Fibroblast of skin of left biceps (primary cell): ENCODE measurements around the gene SYNJ1.
"Not testable (repeated sequence)": the region's sequence is repeated elsewhere in the genome, so short reads cannot be mapped to it uniquely, and the experiment has no call there.

Experiments
- DNase-seq, 2 experiments: peaks; one replicate each; pipeline ENCODE4 v3.0.0-alpha.2; 2013; ENCODE audit warnings: low read depth in 2 of 2

The SYNJ1 gene

GRCh38 chr21:32612075-32612998, 115.5 kb downstream of the SYNJ1 start, which contains the start of gene CFAP298:
Gene CFAP298, minus strand, starts transcription at chr21:32612377. Its CDS starts 134 bp downstream, at chr21:32612243.
- DNase-seq, result peak; percentile 83

- DNase-seq, result no peak
Observed at GRCh38 chr21:32611471-32611997, 116.3 kb downstream of the SYNJ1 start.

GRCh38 chr21:32610940-32611339, 116.9 kb downstream of the SYNJ1 start:
- DNase-seq, result not testable (repeated sequence)

GRCh38 chr21:32608851-32609250, 119.0 kb downstream of the SYNJ1 start:
- no peak for DNase-seq

- DNase-seq, result no peak
Observed at GRCh38 chr21:32605469-32605868, 122.3 kb downstream of the SYNJ1 start.

- DNase-seq, result no peak
Observed at GRCh38 chr21:32604464-32604863, 123.3 kb downstream of the SYNJ1 start.

- DNase-seq, result no peak
Observed at GRCh38 chr21:32603131-32603530, 124.7 kb downstream of the SYNJ1 start.

GRCh38 chr21:32602099-32602498, 125.7 kb downstream of the SYNJ1 start:
- DNase-seq, result no peak

GRCh38 chr21:32599526-32599925, 128.3 kb downstream of the SYNJ1 start:
- no peak for DNase-seq

- DNase-seq, result no peak
Observed at GRCh38 chr21:32599091-32599490, 128.7 kb downstream of the SYNJ1 start.

- peak; percentile 19 to 26 for DNase-seq
Observed at GRCh38 chr21:32597205-32597604, 130.6 kb downstream of the SYNJ1 start.

GRCh38 chr21:32595431-32595830, 132.4 kb downstream of the SYNJ1 start:
- DNase-seq, result no peak

GRCh38 chr21:32593690-32594089, 134.1 kb downstream of the SYNJ1 start:
- DNase-seq, result no peak

GRCh38 chr21:32592929-32593502, 134.8 kb downstream of the SYNJ1 start:
- no peak for DNase-seq

- DNase-seq, result no peak
Observed at GRCh38 chr21:32590130-32590529, 137.7 kb downstream of the SYNJ1 start.

GRCh38 chr21:32587651-32588050, 140.2 kb downstream of the SYNJ1 start:
- no peak for DNase-seq

- no peak for DNase-seq
Observed at GRCh38 chr21:32587120-32587519, 140.7 kb downstream of the SYNJ1 start.

GRCh38 chr21:32585970-32586369, 141.8 kb downstream of the SYNJ1 start:
- no peak for DNase-seq

- DNase-seq, result no peak
Observed at GRCh38 chr21:32585042-32585710, 142.6 kb downstream of the SYNJ1 start, which contains the start of gene TCP10L. Gene TCP10L, minus strand, starts transcription at chr21:32585523. Its CDS starts 1,219 bp downstream, at chr21:32584304.

GRCh38 chr21:32584472-32584871, 143.3 kb downstream of the SYNJ1 start:
- no peak for DNase-seq

GRCh38 chr21:32581732-32582131, 146.1 kb downstream of the SYNJ1 start:
- DNase-seq, result no peak

GRCh38 chr21:32580949-32581348, 146.9 kb downstream of the SYNJ1 start:
- DNase-seq, result no peak
